ENCODE results near the gene ZNF518A. TPM values are rescaled to one million over a fixed set of nuclear protein-coding genes. Genes with fewer than 3 reads are reported as not detected.
"Not testable (repeated sequence)": the region's sequence is repeated elsewhere in the genome, so short reads cannot be mapped to it uniquely, and the experiment has no call there.

ZNF518A gene
- total and polyA plus RNA-seq, 2 experiments from 2014 or later, result 6.8 to 8.9 TPM

GRCh38 chr10:96188916-96189315 is 58.8 kb downstream of the ZNF518A start:
- no peak overlapping the region for H3K4me3 ChIP-seq
- H3K27me3 ChIP-seq (replicated peaks; ENCODE audit: insufficient read depth), result no peaks in the 10 kb centered on the region
- H4K20me1 ChIP-seq (ENCODE audit: insufficient read depth), result no peaks in the 10 kb centered on the region
- H3K79me2 ChIP-seq (ENCODE audit: insufficient read depth), result no peaks in the 10 kb centered on the region
- no peaks in the 10 kb centered on the region for H3F3A ChIP-seq (ENCODE audit: insufficient read depth)
- H3K9me2 ChIP-seq (ENCODE audit: insufficient read depth), result no peaks in the 10 kb centered on the region
- H3K9ac ChIP-seq, result no peak overlapping the region
- H3K27ac ChIP-seq, result no peak overlapping the region
- no peak for TF ChIP-seq EZH2 (IDR thresholded peaks at IDR 0.05; ENCODE audit: insufficient read depth, poor library complexity, severe bottlenecking)
- no peak for TF ChIP-seq EZH2phosphoT487 (IDR thresholded peaks at IDR 0.05; ENCODE audit: insufficient read depth, low read depth)
- in situ Hi-C loops (cut with MboI), result no loop called here
- no peaks in the 10 kb centered on the region for H3K9me3 ChIP-seq (ENCODE audit: low read depth)
- H3K4me1 ChIP-seq (ENCODE audit: insufficient read depth), result no peaks in the 10 kb centered on the region
- no peak overlapping the region for H3K4me2 ChIP-seq (ENCODE audit: unreplicated experiment)
- no peaks in the 10 kb centered on the region for H3K36me3 ChIP-seq (ENCODE audit: low read depth)
- DNase-seq, result peak; percentile 20
- 41 to 65% methylated on average over 1 of the region's 1 CpG for WGBS, 2 experiments (ENCODE audit: low coverage in 1 of 2, low lambda C conversion rate in 2 of 2, missing lambda C conversion rate in 2 of 2)
- no peak overlapping the region for H2AFZ ChIP-seq

GRCh38 chr10:96189505-96189904 is 59.4 kb downstream of the ZNF518A start:
- H3K9ac ChIP-seq; H2AFZ ChIP-seq; H3K9me3 ChIP-seq (ENCODE audit: low read depth); H3K4me2 ChIP-seq (ENCODE audit: unreplicated experiment); H3K27me3 ChIP-seq (replicated peaks; ENCODE audit: insufficient read depth); H3K36me3 ChIP-seq (ENCODE audit: low read depth); in situ Hi-C loops (cut with MboI); DNase-seq; H4K20me1 ChIP-seq (ENCODE audit: insufficient read depth); H3K4me3 ChIP-seq; H3F3A ChIP-seq (ENCODE audit: insufficient read depth); H3K79me2 ChIP-seq (ENCODE audit: insufficient read depth); H3K4me1 ChIP-seq (ENCODE audit: insufficient read depth); H3K9me2 ChIP-seq (ENCODE audit: insufficient read depth); H3K27ac ChIP-seq: not testable (repeated sequence)
- WGBS, 2 experiments (ENCODE audit: low coverage in 1 of 2, low lambda C conversion rate in 2 of 2, missing lambda C conversion rate in 2 of 2), result 4% methylated on average over 1 of the region's 1 CpG

GRCh38 chr10:96201525-96201924 is 71.4 kb downstream of the ZNF518A start:
- DNase-seq, result no peak
- H3K79me2 ChIP-seq (ENCODE audit: insufficient read depth), result no peaks in the 10 kb centered on the region
- no peak overlapping the region for H3K4me2 ChIP-seq (ENCODE audit: unreplicated experiment)
- H3K4me3 ChIP-seq, result no peak overlapping the region
- H3K27me3 ChIP-seq (replicated peaks; ENCODE audit: insufficient read depth), result no peaks in the 10 kb centered on the region
- no peaks in the 10 kb centered on the region for H3K9me2 ChIP-seq (ENCODE audit: insufficient read depth)
- no peaks in the 10 kb centered on the region for H3F3A ChIP-seq (ENCODE audit: insufficient read depth)
- H3K27ac ChIP-seq, result no peak overlapping the region
- no peak for TF ChIP-seq EZH2phosphoT487 (IDR thresholded peaks at IDR 0.05; ENCODE audit: insufficient read depth, low read depth)
- TF ChIP-seq EZH2 (IDR thresholded peaks at IDR 0.05; ENCODE audit: insufficient read depth, poor library complexity, severe bottlenecking), result no peak
- H3K4me1 ChIP-seq (ENCODE audit: insufficient read depth), result no peaks in the 10 kb centered on the region
- WGBS, 2 experiments (ENCODE audit: low coverage in 1 of 2, low lambda C conversion rate in 2 of 2, missing lambda C conversion rate in 2 of 2), result 23 to 54% methylated on average over 1 of the region's 1 CpG
- no peaks in the 10 kb centered on the region for H3K36me3 ChIP-seq (ENCODE audit: low read depth)
- no peak overlapping the region for H2AFZ ChIP-seq
- no peaks in the 10 kb centered on the region for H3K9me3 ChIP-seq (ENCODE audit: low read depth)
- no peak overlapping the region for H3K9ac ChIP-seq
- no peaks in the 10 kb centered on the region for H4K20me1 ChIP-seq (ENCODE audit: insufficient read depth)
- in situ Hi-C loops (cut with MboI), result no loop called here

- Histone ChIP-seq H3K27ac (no peak overlapping the region), H3K27me3 (replicated peaks; ENCODE audit: insufficient read depth) (no peaks in the 10 kb centered on the region), H3K36me3 (ENCODE audit: low read depth) (no peaks in the 10 kb centered on the region), H3K4me2 (ENCODE audit: unreplicated experiment) (no peak overlapping the region), H3K9me3 (ENCODE audit: low read depth) (no peaks in the 10 kb centered on the region), H3K9me2 (ENCODE audit: insufficient read depth) (no peaks in the 10 kb centered on the region), H2AFZ (no peak overlapping the region), H3K4me1 (ENCODE audit: insufficient read depth) (no peaks in the 10 kb centered on the region), H3F3A (ENCODE audit: insufficient read depth) (no peaks in the 10 kb centered on the region), H3K4me3 (no peak overlapping the region), H3K79me2 (ENCODE audit: insufficient read depth) (no peaks in the 10 kb centered on the region), H4K20me1 (ENCODE audit: insufficient read depth) (no peaks in the 10 kb centered on the region), H3K9ac (no peak overlapping the region)
- no peak for DNase-seq
- TF ChIP-seq EZH2phosphoT487 (IDR thresholded peaks at IDR 0.05; ENCODE audit: insufficient read depth, low read depth), result no peak
- TF ChIP-seq EZH2 (IDR thresholded peaks at IDR 0.05; ENCODE audit: insufficient read depth, poor library complexity, severe bottlenecking), result no peak
- 67 to 68% methylated on average over 1 of the region's 1 CpG for WGBS, 2 experiments (ENCODE audit: low coverage in 1 of 2, low lambda C conversion rate in 2 of 2, missing lambda C conversion rate in 2 of 2)
- in situ Hi-C loops (cut with MboI), result no loop called here
Measured at GRCh38 chr10:96205580-96205979, 75.5 kb downstream of the ZNF518A start.

- H4K20me1 ChIP-seq (ENCODE audit: insufficient read depth), result no peaks in the 10 kb centered on the region
- H2AFZ ChIP-seq, result no peak overlapping the region
- no peak for DNase-seq
- no peaks in the 10 kb centered on the region for H3K9me2 ChIP-seq (ENCODE audit: insufficient read depth)
- H3K9ac ChIP-seq, result no peak overlapping the region
- no peaks in the 10 kb centered on the region for H3K36me3 ChIP-seq (ENCODE audit: low read depth)
- no peaks in the 10 kb centered on the region for H3K27me3 ChIP-seq (replicated peaks; ENCODE audit: insufficient read depth)
- no peak overlapping the region for H3K4me3 ChIP-seq
- H3F3A ChIP-seq (ENCODE audit: insufficient read depth), result no peaks in the 10 kb centered on the region
- in situ Hi-C loops (cut with MboI), result no loop called here
- H3K79me2 ChIP-seq (ENCODE audit: insufficient read depth), result no peaks in the 10 kb centered on the region
- H3K4me2 ChIP-seq (ENCODE audit: unreplicated experiment), result no peak overlapping the region
- no peaks in the 10 kb centered on the region for H3K4me1 ChIP-seq (ENCODE audit: insufficient read depth)
- H3K9me3 ChIP-seq (ENCODE audit: low read depth), result no peaks in the 10 kb centered on the region
- no peak overlapping the region for H3K27ac ChIP-seq
- TF ChIP-seq EZH2 (IDR thresholded peaks at IDR 0.05; ENCODE audit: insufficient read depth, poor library complexity, severe bottlenecking), result no peak
- TF ChIP-seq EZH2phosphoT487 (IDR thresholded peaks at IDR 0.05; ENCODE audit: insufficient read depth, low read depth), result no peak
- WGBS, 2 experiments (ENCODE audit: low coverage in 1 of 2, low lambda C conversion rate in 2 of 2, missing lambda C conversion rate in 2 of 2), result 27 to 29% methylated on average over 2 of the region's 2 CpGs
Measured at GRCh38 chr10:96208271-96208670, 78.2 kb downstream of the ZNF518A start.

Measured in GM23248 (cell line).